Measurements from ENCODE around the gene CDH4. TPM values are rescaled to one million over a fixed set of nuclear protein-coding genes. Genes with fewer than 3 reads are reported as not detected.

Gene CDH4
- total RNA-seq, 1 experiment from 2014 or later = 25.0 TPM

DNA sequence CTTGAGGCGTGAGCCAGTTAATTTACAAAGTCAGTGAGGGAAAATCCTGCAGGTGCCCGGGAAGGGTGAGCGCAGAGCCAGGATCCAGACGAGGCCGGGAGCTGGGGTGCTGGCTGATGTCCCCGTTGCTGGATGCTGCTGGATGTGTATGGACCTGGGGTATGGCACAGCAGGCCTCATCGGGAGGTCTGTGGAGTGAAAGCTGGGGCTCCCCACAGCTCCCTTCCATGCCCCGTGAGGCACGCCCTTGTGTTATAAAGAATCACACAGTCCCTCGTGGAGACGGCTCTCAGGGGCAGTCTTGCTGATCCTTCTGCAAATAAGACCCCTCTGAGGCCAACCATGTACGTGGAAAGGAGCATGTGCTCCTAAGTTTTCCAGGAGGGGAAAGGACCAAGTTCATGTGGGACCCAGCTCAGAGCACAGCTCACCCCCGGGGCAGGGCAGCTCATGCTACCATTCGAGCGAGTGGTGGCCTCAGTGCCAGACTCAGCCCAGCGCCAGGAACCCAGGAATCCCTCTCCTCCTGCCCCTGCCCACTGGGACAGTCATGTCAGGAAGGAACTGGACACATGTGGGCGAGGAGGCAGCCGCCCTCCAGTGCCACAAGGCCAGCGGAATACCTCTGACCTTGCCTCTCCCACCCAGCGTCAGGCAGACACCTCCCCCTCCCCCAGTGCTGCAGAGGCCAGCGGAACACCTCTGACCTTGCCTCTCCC lies 97.5 kb downstream of the CDH4 start:
- Mint-ChIP-seq H3K4me1 (ENCODE audit: insufficient read depth, unreplicated experiment) (peaks cover 13% of the 10 kb centered on the region), H3K4me3 (ENCODE audit: unreplicated experiment) (no peak overlapping the region), H3K36me3 (ENCODE audit: insufficient read depth, unreplicated experiment) (peaks cover 6% of the 10 kb centered on the region), H3K9me3 (ENCODE audit: unreplicated experiment) (no peaks in the 10 kb centered on the region), H3K27ac (ENCODE audit: low read depth, unreplicated experiment) (no peak overlapping the region), H3K27me3 (ENCODE audit: insufficient read depth, unreplicated experiment) (no peaks in the 10 kb centered on the region)
- no TSS peak for BruUV-seq (replicated peaks)
- TF ChIP-seq, protein P1, sequence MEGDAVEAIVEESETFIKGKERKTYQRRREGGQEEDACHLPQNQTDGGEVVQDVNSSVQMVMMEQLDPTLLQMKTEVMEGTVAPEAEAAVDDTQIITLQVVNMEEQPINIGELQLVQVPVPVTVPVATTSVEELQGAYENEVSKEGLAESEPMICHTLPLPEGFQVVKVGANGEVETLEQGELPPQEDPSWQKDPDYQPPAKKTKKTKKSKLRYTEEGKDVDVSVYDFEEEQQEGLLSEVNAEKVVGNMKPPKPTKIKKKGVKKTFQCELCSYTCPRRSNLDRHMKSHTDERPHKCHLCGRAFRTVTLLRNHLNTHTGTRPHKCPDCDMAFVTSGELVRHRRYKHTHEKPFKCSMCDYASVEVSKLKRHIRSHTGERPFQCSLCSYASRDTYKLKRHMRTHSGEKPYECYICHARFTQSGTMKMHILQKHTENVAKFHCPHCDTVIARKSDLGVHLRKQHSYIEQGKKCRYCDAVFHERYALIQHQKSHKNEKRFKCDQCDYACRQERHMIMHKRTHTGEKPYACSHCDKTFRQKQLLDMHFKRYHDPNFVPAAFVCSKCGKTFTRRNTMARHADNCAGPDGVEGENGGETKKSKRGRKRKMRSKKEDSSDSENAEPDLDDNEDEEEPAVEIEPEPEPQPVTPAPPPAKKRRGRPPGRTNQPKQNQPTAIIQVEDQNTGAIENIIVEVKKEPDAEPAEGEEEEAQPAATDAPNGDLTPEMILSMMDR (IDR thresholded peaks at IDR 0.05; ENCODE audit: unreplicated experiment) = no peak
- CTCF ChIA-PET = interaction anchor here (0.7 kb wide), 2 partner anchors 180 to 1140 kb away, joined by 3 to 5 read pairs; no protein-coding TSS in a partner anchor
- DNase-seq (ENCODE audit: unreplicated experiment) = no peak
- intact Hi-C loops (cut with micrococcal nuclease) = no loop called here
- POLR2A ChIA-PET = no interaction called here

DNA sequence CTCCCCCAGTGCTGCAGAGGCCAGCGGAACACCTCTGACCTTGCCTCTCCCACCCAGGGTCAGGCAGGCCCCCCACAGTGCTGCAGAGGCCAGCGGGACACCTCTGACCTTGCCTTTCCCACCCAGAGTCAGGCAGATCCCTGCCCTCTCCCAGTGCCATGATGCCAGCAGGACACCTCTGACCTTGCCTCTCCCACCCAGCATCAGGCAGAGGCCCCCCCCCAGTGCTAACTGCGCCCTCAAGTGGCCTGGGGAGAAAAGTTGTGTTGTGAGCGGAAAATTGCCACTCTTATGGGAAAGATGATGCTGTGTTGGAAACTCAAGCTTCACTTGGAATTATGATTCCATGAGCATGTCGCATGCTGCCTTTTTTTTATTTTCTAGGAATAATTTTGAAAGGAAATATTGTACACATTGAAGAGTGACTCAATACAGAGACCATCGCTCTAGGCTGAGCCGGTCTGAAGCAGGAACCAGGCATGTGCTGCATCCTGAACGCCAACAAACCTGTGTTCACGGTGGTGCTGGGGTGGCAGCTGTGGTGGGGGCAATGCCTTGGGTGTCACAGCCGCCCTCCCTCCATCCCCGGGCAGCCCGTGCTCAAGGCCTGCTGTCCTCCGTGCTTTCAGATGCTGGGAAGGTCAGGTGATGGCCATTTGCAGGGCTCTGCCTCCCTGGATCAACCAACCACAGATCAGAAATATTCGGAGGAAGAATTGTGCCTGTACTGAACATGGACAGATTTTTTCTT lies 98.6 kb downstream of the CDH4 start:
- Mint-ChIP-seq H3K36me3 (ENCODE audit: insufficient read depth, unreplicated experiment) (peaks cover 9% of the 10 kb centered on the region), H3K4me1 (ENCODE audit: insufficient read depth, unreplicated experiment) (peaks cover 13% of the 10 kb centered on the region), H3K27me3 (ENCODE audit: insufficient read depth, unreplicated experiment) (no peaks in the 10 kb centered on the region), H3K9me3 (ENCODE audit: unreplicated experiment) (no peaks in the 10 kb centered on the region), H3K27ac (ENCODE audit: low read depth, unreplicated experiment) (no peak overlapping the region), H3K4me3 (ENCODE audit: unreplicated experiment) (no peak overlapping the region)
- TF ChIP-seq, protein P1 (IDR thresholded peaks at IDR 0.05; ENCODE audit: unreplicated experiment) = no peak
- ChIA-PET CTCF (interaction anchor here (0.6 kb wide), 1 partner anchor 503 kb away, joined by 3 read pairs; no protein-coding TSS in a partner anchor), POLR2A (no interaction called here)
- DNase-seq (ENCODE audit: unreplicated experiment) = no peak
- intact Hi-C loops (cut with micrococcal nuclease) = no loop called here
- no TSS peak for BruUV-seq (replicated peaks)

DNA sequence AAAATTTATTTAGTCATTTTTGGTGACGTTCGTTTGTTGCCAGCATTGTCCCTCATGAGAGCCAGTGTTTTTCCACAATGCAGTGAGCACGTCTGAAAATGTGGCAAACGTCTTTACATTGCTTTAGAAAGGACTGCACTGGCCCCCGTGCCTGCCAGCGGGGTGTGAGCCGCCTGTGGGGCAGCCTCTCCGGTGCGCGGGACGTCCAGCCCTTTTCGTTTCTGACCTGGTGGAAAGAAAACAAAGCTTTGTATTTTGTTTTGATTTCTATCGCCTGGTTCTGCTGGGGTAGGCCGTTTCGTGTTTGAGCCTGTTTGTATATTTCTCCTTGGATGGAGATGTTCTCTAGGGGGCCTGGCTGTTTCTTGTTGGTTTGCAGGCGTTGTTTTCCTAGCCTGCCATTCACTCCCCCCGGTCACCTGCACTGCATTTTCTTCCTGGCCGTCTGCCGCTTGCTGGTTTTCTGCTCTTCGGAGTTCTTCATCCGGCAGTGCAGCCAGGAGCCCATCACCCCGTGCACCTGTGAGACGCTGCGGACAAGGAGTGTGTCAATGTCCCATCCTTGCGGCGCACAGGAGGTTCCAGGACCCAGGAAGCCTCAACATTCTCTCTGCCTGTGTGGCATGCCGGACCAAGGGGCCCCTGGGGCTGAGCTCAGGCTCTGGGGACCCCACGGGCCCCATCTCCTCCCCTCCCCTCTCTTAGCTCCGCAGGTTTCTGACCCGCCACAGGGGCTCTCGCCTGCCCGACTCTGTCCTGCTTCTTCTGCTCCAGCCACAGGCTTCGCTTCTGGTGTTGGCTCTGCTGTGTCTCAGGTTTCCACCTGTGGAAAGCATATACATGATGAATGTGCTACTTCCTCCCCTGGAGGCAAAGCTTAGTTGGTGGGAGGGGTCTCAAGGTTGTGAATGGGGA lies 100.5 kb downstream of the CDH4 start:
- peaks cover 12% of the 10 kb centered on the region for H3K36me3 Mint-ChIP-seq (ENCODE audit: insufficient read depth, unreplicated experiment)
- no peaks in the 10 kb centered on the region for H3K9me3 Mint-ChIP-seq (ENCODE audit: unreplicated experiment)
- H3K4me3 Mint-ChIP-seq (ENCODE audit: unreplicated experiment) = no peak overlapping the region
- TF ChIP-seq, protein P1 (IDR thresholded peaks at IDR 0.05; ENCODE audit: unreplicated experiment) = no peak
- no peaks in the 10 kb centered on the region for H3K27me3 Mint-ChIP-seq (ENCODE audit: insufficient read depth, unreplicated experiment)
- CTCF ChIA-PET = interaction anchor here (0.6 kb wide), 1 partner anchor 1085 kb away, joined by 3 read pairs; no protein-coding TSS in a partner anchor
- no peak overlapping the region for H3K27ac Mint-ChIP-seq (ENCODE audit: low read depth, unreplicated experiment)
- intact Hi-C loops (cut with micrococcal nuclease) = no loop called here
- DNase-seq (ENCODE audit: unreplicated experiment) = no peak
- POLR2A ChIA-PET = no interaction called here
- peaks cover 13% of the 10 kb centered on the region for H3K4me1 Mint-ChIP-seq (ENCODE audit: insufficient read depth, unreplicated experiment)
- no TSS peak for BruUV-seq (replicated peaks)

Data from MCF 10A (cell line).